Activated B cell treated with CpG ODN at 0.5 μM for 24 hours (primary cell): ENCODE data around the gene VSNL1. TPM values are rescaled to one million over a fixed set of nuclear protein-coding genes. Genes with fewer than 3 reads are reported as not detected.

Source experiments
- ATAC-seq: fragments of 200-7000 bp; cut with Tn5 transposase; one replicate; pipeline ENCODE4 v1.10.0; 2021; ENCODE audit warnings: low read depth, mild to moderate bottlenecking, moderate library complexity
- CTCF ChIA-PET: fragments of 350-600 bp; sonication (Branson Sonifier 250); formaldehyde crosslinking; loops from one replicate; lab custom pipeline; 2021; ENCODE audit warnings: antibody characterized with exemption; lab: Charles Lee
- POLR2A ChIA-PET: fragments of 350-600 bp; sonication (Branson Sonifier 250); formaldehyde crosslinking; loops from one replicate; lab custom pipeline; 2021; ENCODE audit warnings: antibody characterized with exemption; lab: Charles Lee
- DNase-seq: peaks from one replicate; pipeline ENCODE4 v3.0.0; 2022
- H3K27ac Mint-ChIP-seq: one replicate; pipeline ENCODE4 v1.8.0; 2020; ENCODE audit warnings: mixed read lengths
- H3K27me3 Mint-ChIP-seq: one replicate; pipeline ENCODE4 v1.8.0; 2021; ENCODE audit warnings: mixed read lengths
- H3K36me3 Mint-ChIP-seq: one replicate; pipeline ENCODE4 v1.8.0; 2021; ENCODE audit warnings: low read depth, mixed read lengths
- H3K4me1 Mint-ChIP-seq: one replicate; pipeline ENCODE4 v1.8.0; 2021; ENCODE audit warnings: mixed read lengths
- H3K4me3 Mint-ChIP-seq: one replicate; pipeline ENCODE4 v1.8.0; 2020; ENCODE audit warnings: mild to moderate bottlenecking, mixed read lengths
- H3K9me3 Mint-ChIP-seq: one replicate; pipeline ENCODE4 v1.8.0; 2020; ENCODE audit warnings: mixed read lengths
- CTCF ChIP-seq: fragments of 200-600 bp; IDR thresholded peaks from one replicate; pipeline ENCODE4 v1.8.0; 2022; ENCODE audit warnings: antibody characterized with exemption, mild to moderate bottlenecking
- intact Hi-C: fragments of 100-400 bp; cut with micrococcal nuclease; formaldehyde crosslinking; loops from one replicate; pipeline ENCODE4 v1.15.1; 2024
- total RNA-seq: library from RNA; stranded (reverse); gene quantifications from 2 replicates; pipeline ENCODE4 v1.2.3, GENCODE V29; 2022

The VSNL1 gene
- total RNA-seq, 1 donor from 2014 or later, result not detected

GRCh38 chr2:17646081-17646554 lies 105.6 kb downstream of the VSNL1 start:
- Mint-ChIP-seq H3K4me1 (peaks cover 18% of the 10 kb centered on the region), H3K27me3 (no peaks in the 10 kb centered on the region), H3K36me3 (no peaks in the 10 kb centered on the region), H3K9me3 (no peaks in the 10 kb centered on the region), H3K27ac (peak overlapping the region; percentile 31), H3K4me3 (peak overlapping the region; percentile 24)
- DNase-seq (no peak), ATAC-seq (peak; percentile 86)
- POLR2A ChIA-PET, result interaction anchor here (0.7 to 1.8 kb wide), 2 partner anchors 10 to 12 kb away, joined by 4 to 5 read pairs; no protein-coding TSS in a partner anchor
- CTCF ChIA-PET, result interaction anchor here (0.6 to 4.0 kb wide), 8 partner anchors 10 to 532 kb away, joined by 3 to 35 read pairs (median 4); no protein-coding TSS in a partner anchor
- TF ChIP-seq CTCF, result peak; percentile 89
- intact Hi-C loops, result loop anchor here (1.0 to 5.0 kb wide), 5 partner anchors 12 to 731 kb away; partner anchors contain the start of gene RAD51AP2

GRCh38 chr2:17646838-17647701 lies 106.6 kb downstream of the VSNL1 start:
- ATAC-seq, result no peak
- ChIA-PET POLR2A (interaction anchor here (1.8 kb wide), 1 partner anchor 11 kb away, joined by 5 read pairs; no protein-coding TSS in a partner anchor), CTCF (interaction anchor here (1.4 to 4.0 kb wide), 2 partner anchors 9 to 24 kb away, joined by 6 to 35 read pairs; no protein-coding TSS in a partner anchor)
- no peak for TF ChIP-seq CTCF
- DNase-seq, result no peak
- Mint-ChIP-seq H3K9me3 (no peaks in the 10 kb centered on the region), H3K4me3 (no peak overlapping the region), H3K27ac (no peak overlapping the region), H3K36me3 (peaks cover 5% of the 10 kb centered on the region), H3K4me1 (peaks cover 18% of the 10 kb centered on the region), H3K27me3 (no peaks in the 10 kb centered on the region)
- intact Hi-C loops, result loop anchor here (1.0 to 5.0 kb wide), 5 partner anchors 11 to 730 kb away; partner anchors contain the start of gene RAD51AP2

- POLR2A ChIA-PET, result no interaction called here
- H3K36me3 Mint-ChIP-seq, result peaks cover 8% of the 10 kb centered on the region
- H3K4me1 Mint-ChIP-seq, result peaks cover 15% of the 10 kb centered on the region
- no peak for TF ChIP-seq CTCF
- no peak overlapping the region for H3K4me3 Mint-ChIP-seq
- no peaks in the 10 kb centered on the region for H3K9me3 Mint-ChIP-seq
- H3K27me3 Mint-ChIP-seq, result no peaks in the 10 kb centered on the region
- no peak for ATAC-seq
- no peak for DNase-seq
- intact Hi-C loops, result loop anchor here (5.0 kb wide), 2 partner anchors 131 to 729 kb away; partner anchors contain the start of gene RAD51AP2
- peak overlapping the region; percentile 41 for H3K27ac Mint-ChIP-seq
- CTCF ChIA-PET, result interaction anchor here (4.0 kb wide), 1 partner anchor 23 kb away, joined by 35 read pairs; no protein-coding TSS in a partner anchor
These were observed 108.1 kb downstream of the VSNL1 start for GRCh38 chr2:17648581-17648980.

- H3K4me1 Mint-ChIP-seq, result peaks cover 15% of the 10 kb centered on the region
- ChIA-PET POLR2A (no interaction called here), CTCF (no interaction called here)
- intact Hi-C loops, result loop anchor here (5.0 kb wide), 2 partner anchors 132 to 728 kb away; partner anchors contain the start of gene RAD51AP2
- TF ChIP-seq CTCF, result no peak
- no peaks in the 10 kb centered on the region for H3K27me3 Mint-ChIP-seq
- no peak overlapping the region for H3K27ac Mint-ChIP-seq
- ATAC-seq (no peak), DNase-seq (no peak)
- H3K9me3 Mint-ChIP-seq, result no peaks in the 10 kb centered on the region
- peaks cover 8% of the 10 kb centered on the region for H3K36me3 Mint-ChIP-seq
- no peak overlapping the region for H3K4me3 Mint-ChIP-seq
These were observed 108.5 kb downstream of the VSNL1 start for GRCh38 chr2:17649026-17649425.
